Hepatic stellate cell (primary cell): Measurements from ENCODE around the gene HSPA12B.
"Not testable (repeated sequence)": the region's sequence is repeated elsewhere in the genome, so short reads cannot be mapped to it uniquely, and the experiment has no call there.

Experiments used
- DNase-seq: peaks from one replicate; pipeline ENCODE4 v3.0.0; 2011; ENCODE audit warnings: low spot score

The HSPA12B gene

DNA sequence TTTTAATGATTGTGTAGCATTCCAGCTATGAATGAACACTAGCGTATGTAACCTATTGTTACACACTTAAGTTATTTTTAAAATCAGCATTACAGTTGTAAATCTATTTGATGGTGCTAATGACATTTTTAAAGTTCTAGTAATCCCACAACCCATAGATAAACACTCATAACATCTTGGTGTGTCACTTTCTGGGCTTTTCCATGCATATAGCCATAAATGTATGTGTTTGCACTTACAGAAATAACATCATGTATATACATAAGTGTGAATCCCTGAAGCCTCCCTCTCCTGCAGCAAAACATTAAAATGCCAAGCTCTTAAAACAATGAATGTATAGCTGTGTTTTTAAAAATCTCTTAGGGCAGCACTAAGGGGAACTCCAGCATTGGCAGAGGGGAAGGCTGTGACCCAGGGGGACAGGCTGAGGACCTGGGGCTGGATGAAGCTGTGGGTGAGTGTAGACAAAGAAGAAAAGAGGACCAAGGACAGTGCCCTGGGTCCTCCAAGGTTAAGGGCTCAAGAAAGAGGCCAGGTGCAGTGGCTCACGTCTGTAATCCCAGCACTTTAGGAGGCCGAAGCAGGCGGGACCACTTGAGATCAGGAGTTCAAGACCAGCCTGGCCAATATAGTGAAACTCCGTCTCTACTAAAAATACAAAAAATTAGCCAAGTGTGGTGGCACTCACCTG, 55.0 kb downstream of the HSPA12B start:
- DNase-seq, result no peak

DNA sequence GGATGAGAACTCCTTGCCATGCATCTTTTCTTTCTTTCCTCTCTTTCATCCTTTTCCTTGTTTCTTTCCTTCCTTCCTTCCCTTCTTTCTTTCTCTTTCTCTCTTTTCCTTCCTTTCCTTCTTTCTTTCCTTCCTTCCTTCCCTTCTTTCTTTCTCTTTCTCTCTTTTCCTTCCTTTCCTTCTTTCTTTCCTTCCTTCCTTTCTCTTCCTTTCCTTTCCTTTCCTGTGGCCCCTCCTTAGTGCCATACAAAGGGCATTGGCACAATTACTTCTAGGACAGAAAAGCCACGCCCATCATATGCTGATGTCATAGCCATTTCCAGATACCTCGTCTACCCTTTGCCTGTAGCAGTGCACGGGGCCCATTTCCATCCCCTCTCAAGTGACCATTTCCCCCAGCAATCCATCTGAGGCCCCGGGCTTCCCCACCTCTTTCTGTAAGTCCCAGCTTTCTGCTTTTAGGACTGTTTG, 56.2 kb downstream of the HSPA12B start:
- DNase-seq, result no peak

DNA sequence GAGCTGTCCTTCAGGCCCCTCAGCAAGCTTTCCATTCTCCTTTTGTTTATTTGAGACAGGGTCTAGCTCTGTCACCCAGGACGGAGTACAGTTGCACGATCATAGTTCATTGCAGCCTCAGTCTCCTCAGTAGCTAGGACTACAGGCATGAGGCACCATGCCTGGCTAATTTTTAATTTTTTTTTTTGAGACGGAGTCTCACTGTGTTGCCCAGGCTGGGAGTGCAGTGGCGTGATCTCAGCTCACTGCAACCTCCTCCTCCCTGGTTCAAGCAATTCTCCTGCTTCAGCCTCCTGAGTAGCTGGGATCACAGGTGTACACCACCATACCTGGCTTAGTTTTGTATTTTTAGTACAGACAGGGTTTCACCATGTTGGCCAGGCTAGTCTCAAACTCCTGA, 56.7 kb downstream of the HSPA12B start:
- not testable (repeated sequence) for DNase-seq

DNA sequence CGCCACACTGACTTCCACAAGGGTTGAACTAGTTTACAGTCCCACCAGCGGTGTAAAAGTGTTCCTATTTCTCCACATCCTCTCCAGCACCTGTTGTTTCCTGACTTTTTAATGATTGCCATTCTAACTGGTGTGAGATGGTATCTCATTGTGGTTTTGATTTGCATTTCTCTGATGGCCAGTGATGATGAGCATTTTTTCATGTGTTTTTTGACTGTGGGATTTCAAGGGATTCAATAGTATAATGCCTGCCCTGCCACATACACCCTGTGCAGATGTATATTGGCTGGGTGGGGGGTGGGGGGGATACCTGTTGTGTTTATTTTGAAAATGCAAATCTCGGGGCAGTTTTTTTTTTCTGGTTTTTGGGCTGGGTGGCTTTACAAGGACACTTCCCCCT, 61.7 kb downstream of the HSPA12B start:
- not testable (repeated sequence) for DNase-seq

DNA sequence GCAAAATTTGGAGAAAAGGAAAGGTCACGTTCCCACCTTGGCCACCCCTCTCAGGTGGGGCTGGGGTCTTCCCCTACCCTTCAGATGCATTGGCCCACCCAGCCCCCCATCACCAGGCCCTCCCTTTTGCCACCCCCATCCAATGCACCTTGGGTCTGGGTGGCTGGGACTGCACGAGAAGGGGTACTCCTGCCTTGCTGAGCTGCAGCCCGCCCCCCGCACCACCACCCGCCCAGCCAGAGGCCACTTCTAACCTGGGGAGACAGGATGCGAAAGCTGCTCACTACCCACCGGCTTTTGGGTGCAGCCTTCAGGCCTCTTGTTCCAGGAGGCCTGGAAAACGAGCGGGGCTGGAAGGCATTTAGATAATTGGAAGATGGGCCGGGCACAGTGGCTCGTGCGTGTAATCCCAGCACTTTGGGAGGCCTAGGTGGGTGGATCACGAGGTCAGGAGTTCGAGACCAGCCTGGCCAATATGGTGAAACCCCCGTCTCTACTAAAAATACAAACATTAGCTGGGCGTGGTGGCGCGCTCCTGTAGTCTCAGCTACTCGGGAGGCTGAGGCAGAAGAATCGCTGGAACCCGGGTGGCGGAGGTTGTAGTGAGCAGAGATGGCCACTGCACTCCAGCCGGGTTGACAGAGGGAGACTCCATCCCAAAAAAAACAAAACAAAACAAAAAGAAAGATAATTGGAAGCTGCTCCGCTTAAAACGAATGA, 62.4 kb downstream of the HSPA12B start:
- no peak for DNase-seq

DNA sequence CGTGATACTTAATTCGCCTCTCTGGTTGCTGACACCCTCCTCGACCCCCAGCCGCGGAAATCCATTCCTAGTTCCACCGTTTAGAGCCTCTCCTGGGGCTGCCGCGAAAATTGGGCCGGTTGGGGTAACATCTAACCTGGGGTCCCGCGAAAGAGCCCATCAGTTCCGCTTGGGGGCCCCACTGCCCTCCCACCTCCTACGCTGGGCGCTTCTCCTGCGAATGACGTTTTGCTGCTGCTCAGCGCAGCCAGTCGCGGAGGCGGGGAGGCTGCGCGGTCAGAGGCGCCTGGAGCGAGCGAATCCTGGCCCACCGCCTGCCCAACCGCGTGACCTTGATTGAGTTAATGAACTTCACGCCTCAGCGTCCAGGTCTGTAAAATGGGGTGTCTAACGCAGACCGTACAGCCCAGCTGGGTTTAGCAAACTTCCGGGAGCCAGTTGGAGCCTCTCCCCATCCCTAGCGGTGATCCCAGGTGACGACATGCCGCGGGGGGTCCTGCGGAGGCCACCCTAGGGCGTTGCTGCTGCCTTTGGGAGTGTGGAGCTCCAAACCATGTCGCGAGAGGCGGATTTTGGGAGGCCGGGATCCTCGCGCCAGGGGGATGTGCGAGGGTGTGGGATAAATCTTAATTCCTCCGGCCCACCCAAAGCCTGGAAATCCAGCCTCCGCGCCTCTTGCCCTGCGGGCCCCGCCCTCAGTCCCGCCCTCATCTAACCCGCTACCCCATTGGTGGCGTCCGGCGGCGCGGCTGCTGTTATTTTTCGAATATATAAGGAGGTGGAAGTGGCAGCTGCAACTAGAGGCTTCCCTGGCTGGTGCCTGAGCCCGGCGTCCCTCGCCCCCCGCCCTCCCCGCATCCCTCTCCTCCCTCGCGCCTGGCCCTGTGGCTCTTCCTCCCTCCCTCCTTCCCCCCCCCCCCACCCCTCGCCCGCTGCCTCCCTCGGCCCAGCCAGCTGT, 63.3 kb downstream of the HSPA12B start, which contains the start of gene CDC25B:
TSS of gene CDC25B (plus strand) at position 800 of the 958 bp plus-strand sequence. CDS start 222 bp downstream, outside the sequence.
- DNase-seq, result peak; percentile 97

DNA sequence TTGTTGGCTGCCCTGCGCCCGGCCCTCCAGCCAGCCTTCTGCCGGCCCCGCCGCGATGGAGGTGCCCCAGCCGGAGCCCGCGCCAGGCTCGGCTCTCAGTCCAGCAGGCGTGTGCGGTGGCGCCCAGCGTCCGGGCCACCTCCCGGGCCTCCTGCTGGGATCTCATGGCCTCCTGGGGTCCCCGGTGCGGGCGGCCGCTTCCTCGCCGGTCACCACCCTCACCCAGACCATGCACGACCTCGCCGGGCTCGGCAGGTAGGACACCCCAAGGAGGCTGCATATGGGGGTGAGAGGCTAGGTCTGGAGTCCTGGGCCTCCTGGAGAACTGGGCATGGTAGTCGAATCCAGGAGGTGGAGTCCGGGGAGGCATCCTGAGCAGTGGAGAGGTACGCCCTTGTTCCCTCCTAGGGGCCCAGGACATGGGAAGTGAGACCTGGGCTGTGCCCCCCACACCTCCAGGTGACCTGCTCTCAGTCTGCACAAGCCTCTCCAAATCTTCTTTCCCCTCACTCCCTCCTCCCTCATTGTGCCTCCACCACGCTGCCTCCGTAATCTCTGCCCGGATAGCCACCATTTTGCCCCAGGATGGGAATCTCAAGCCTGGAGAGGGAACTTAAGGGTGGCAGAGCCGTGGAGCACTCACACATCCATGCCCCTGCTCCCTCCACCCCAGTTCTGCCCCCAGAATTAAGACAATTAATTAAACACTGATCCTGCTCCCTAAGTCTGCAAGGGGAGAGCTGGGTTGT, 64.2 kb downstream of the HSPA12B start:
- DNase-seq, result no peak

DNA sequence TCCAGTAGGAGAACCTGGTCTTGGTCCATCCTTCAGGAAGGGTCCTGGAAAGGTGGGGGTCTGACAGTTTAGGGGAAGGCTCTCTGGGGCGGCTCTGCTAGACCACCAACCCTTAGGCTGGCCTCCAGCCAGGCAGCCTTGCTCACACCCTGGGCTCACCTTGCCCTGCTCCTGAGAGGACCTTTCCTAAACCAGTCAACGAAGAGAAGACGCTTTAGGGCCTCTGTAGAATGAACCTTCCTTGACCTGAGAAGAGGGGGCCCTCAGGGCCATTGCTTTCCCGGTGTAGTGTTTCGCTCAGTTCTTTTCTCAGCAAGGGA, 64.7 kb downstream of the HSPA12B start:
- DNase-seq, result no peak

DNA sequence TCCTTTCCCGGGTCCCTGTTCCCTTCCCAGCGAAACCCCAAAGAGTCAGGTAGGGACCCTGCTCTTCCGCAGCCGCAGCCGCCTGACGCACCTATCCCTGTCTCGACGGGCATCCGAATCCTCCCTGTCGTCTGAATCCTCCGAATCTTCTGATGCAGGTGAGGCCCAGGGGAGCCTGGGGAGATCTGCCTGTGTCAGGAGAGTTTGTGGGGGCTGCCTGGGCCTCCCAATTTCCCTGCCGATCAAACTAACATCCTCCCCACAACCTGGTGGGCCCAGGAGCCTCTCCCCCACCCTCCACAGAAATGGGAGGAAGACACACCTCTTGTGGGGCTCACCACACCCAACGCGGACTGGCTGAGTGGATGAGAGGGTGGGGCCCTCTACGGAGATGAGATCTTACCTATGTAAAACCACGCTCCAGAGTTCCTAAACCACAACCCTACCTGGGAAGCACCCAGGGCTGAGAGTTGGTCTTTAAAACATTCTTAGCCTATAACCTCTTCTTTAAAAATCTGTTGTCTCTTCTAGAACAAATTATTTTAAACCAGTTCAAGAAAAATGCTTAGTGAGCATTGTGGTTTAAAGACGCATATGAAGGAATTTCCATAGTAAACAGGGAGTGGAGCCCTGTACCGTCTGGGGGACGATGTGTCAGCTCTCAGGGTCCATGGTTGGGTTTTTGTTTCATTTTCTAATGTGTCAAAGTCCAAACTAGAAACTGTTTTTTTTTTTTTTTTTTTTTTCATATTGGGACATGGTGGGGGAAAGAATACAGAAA, 65.3 kb downstream of the HSPA12B start:
- DNase-seq, result peak; percentile 82

DNA sequence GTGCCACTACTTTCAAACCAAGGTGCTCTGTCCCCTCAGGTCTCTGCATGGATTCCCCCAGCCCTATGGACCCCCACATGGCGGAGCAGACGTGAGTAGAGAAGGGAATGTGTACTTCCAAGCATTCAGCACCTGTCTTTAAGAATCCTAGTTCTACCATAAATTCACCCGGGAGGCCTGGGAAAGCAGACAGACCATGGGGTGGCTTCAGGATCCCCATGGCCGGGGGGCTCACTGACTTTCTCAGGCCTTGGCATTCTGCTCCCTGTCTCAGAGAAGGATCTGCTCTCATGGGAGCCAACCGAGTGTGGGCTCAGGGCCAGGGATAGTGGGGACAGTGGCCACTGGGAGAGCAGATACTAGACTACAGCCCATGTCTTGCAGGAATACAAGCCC, 65.9 kb downstream of the HSPA12B start:
- DNase-seq, result no peak

DNA sequence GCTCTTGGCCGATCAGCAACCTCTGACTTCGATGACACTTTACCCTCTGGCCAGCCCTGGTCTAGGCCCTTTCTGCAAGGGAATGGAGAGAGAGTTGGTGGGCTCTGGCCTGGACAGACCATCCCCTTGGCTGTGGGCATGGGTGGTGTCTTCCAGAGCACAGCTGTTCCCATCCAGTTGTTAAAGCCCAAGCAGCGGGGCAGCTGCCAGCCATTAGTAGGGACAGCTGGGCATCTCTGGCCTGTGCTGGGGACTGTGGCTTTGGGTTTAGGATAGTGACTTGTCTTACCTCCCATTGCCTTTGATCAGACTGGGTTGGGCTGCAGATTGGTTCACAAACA, 66.4 kb downstream of the HSPA12B start:
- no peak for DNase-seq

DNA sequence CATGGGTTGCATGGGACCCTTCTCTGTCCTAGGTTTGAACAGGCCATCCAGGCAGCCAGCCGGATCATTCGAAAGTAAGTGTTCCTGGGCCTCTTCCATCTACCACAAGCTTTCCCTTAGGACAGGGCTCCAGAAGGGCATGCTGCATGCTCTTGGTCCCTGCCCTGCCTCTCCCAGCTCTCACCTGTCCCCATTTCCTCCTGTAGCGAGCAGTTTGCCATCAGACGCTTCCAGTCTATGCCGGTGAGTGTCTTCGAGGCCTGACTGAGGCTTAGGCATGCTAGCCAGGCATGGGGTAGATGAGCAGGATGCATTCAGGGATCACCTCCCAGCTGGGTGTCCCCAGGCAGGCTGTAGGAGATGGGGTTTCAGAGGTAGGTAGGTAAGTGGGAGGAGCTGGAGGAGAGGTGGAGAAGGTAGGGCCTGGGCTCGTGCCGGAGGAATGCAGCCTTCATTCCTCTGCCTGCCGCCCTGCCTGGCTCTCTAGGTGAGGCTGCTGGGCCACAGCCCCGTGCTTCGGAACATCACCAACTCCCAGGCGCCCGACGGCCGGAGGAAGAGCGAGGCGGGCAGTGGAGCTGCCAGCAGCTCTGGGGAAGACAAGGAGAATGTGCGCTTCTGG, 67.9 kb downstream of the HSPA12B start:
- DNase-seq, result no peak

DNA sequence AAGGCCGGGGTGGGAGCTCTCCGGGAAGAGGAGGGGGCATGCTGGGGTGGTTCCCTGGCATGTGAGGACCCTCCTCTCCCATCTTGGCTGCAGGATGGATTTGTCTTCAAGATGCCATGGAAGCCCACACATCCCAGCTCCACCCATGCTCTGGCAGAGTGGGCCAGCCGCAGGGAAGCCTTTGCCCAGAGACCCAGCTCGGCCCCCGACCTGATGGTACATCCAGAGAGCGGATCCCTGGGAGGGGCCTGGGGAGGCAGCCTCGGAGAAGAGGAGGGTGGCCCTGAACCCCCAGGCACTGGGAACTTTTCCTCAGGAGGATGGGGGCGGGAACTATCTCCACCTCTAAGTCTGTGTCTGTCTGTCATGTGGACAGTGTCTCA, 68.4 kb downstream of the HSPA12B start:
- no peak for DNase-seq

DNA sequence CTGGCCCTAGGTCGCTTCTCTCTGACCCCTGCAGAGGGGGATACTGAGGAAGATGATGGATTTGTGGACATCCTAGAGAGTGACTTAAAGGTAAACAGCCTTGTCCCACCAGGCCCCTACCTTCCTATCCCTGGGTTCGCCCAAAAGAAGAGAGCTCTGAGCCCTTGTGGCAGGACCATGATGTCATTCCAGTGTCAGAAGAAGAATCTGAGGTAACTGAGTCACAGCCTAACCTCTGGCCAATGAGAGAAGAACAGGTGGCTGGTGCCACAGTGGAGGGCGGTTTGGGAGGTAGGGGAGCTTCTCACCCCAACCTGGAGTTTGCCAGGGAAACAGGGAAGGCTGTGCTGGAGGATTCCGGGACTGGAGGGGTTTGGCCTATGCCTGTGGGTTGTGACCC, 68.8 kb downstream of the HSPA12B start:
- DNase-seq, result no peak

DNA sequence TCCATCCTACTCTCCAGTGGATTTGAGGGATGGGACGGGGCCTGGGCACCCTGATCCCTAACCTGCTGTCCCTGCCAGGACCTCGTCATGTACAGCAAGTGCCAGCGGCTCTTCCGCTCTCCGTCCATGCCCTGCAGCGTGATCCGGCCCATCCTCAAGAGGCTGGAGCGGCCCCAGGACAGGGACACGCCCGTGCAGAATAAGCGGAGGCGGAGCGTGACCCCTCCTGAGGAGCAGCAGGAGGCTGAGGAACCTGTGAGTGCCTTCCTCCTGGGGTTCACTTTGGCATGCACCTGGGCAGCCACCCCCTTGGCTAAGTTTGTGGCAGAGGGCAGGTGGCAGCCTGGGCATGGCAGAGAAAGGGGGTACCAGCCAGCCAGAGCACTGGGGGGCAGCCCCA, 69.4 kb downstream of the HSPA12B start:
- DNase-seq, result no peak
